Measurements from ENCODE around the gene BIN1.

GRCh38 chr2:127108090-127108523, 1.2 kb upstream of the BIN1 start:
- TF ChIP-seq, protein P1, sequence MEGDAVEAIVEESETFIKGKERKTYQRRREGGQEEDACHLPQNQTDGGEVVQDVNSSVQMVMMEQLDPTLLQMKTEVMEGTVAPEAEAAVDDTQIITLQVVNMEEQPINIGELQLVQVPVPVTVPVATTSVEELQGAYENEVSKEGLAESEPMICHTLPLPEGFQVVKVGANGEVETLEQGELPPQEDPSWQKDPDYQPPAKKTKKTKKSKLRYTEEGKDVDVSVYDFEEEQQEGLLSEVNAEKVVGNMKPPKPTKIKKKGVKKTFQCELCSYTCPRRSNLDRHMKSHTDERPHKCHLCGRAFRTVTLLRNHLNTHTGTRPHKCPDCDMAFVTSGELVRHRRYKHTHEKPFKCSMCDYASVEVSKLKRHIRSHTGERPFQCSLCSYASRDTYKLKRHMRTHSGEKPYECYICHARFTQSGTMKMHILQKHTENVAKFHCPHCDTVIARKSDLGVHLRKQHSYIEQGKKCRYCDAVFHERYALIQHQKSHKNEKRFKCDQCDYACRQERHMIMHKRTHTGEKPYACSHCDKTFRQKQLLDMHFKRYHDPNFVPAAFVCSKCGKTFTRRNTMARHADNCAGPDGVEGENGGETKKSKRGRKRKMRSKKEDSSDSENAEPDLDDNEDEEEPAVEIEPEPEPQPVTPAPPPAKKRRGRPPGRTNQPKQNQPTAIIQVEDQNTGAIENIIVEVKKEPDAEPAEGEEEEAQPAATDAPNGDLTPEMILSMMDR (IDR thresholded peaks at IDR 0.05): no peak
- no peak for TF ChIP-seq EZH2 (IDR thresholded peaks at IDR 0.05)

All from neural progenitor cell (in vitro differentiated cells).